HepG2 (cell line): Measurements from ENCODE around the gene DNAI4. TPM values are rescaled to one million over a fixed set of nuclear protein-coding genes. Genes with fewer than 3 reads are reported as not detected.

ENCODE experiments used
- AHR ChIP-seq: IDR thresholded peaks from 2 replicates; pipeline ENCODE4 v1.6.1; 2018; ENCODE audit warnings: missing genetic modification reagents, missing compliant biosample characterization
- CBX5 ChIP-seq: sonication (generic); formaldehyde crosslinking; IDR thresholded peaks from 2 replicates; pipeline ENCODE4 v1.4.0; 2020; ENCODE audit warnings: missing genetic modification reagents, borderline replicate concordance
- HNF4G ChIP-seq, 2 experiments: sonication (generic) in 1 of 2; formaldehyde crosslinking in 1 of 2; IDR thresholded peaks; 2 replicates each; pipeline versions ENCODE4 v1.4.0 to v1.6.1; 2011 to 2020; ENCODE audit warnings: borderline replicate concordance in 2 of 2, low read depth in 2 of 2, mild to moderate bottlenecking in 2 of 2, low read length in 1 of 2, missing genetic modification reagents in 1 of 2, moderate library complexity in 1 of 2
- JUNB ChIP-seq: sonication (generic); formaldehyde crosslinking; IDR thresholded peaks from 2 replicates; pipeline ENCODE4 v1.8.0; 2022; ENCODE audit warnings: missing genetic modification reagents, mild to moderate bottlenecking, borderline replicate concordance
- PAF1 ChIP-seq: IDR thresholded peaks from 2 replicates; pipeline ENCODE4 v1.6.1; 2016; ENCODE audit warnings: missing genetic modification reagents, missing compliant biosample characterization
- RELA ChIP-seq: sonication (generic); formaldehyde crosslinking; IDR thresholded peaks from 2 replicates; pipeline ENCODE4 v1.4.0; 2020; ENCODE audit warnings: missing genetic modification reagents
- RXRA ChIP-seq: sonication (generic); formaldehyde crosslinking; IDR thresholded peaks from 2 replicates; pipeline ENCODE4 v1.5.1; 2020; ENCODE audit warnings: missing genetic modification reagents
- SIN3A ChIP-seq: IDR thresholded peaks from 2 replicates; pipeline ENCODE4 v1.6.1; 2011; ENCODE audit warnings: low read depth, mild to moderate bottlenecking, control low read depth, low read length, borderline replicate concordance
- TARDBP ChIP-seq: sonication (generic); formaldehyde crosslinking; IDR thresholded peaks from 2 replicates; pipeline ENCODE4 v1.8.0; 2022; ENCODE audit warnings: mild to moderate bottlenecking, missing genetic modification reagents
- YEATS2 ChIP-seq: sonication (generic); formaldehyde crosslinking; IDR thresholded peaks from 2 replicates; pipeline ENCODE4 v1.4.0; 2020; ENCODE audit warnings: missing genetic modification reagents, borderline replicate concordance
- ZFP62 ChIP-seq: sonication (generic); formaldehyde crosslinking; IDR thresholded peaks from 2 replicates; pipeline ENCODE4 v1.4.0; 2020; ENCODE audit warnings: missing genetic modification reagents
- ZMYM4 ChIP-seq: sonication (generic); formaldehyde crosslinking; IDR thresholded peaks from 2 replicates; pipeline ENCODE4 v1.8.1; 2023; ENCODE audit warnings: mild to moderate bottlenecking, missing genetic modification reagents
- ZNF138 ChIP-seq: sonication (generic); formaldehyde crosslinking; IDR thresholded peaks from 2 replicates; pipeline ENCODE4 v1.5.0; 2020; ENCODE audit warnings: mild to moderate bottlenecking, low read depth, missing genetic modification reagents
- ZNF292 ChIP-seq: sonication (generic); formaldehyde crosslinking; IDR thresholded peaks from 2 replicates; pipeline ENCODE4 v1.8.1; 2022; ENCODE audit warnings: mild to moderate bottlenecking, low read depth, missing genetic modification reagents, borderline replicate concordance
- ZNF589 ChIP-seq: sonication (generic); formaldehyde crosslinking; conservative IDR thresholded peaks from 2 replicates; pipeline ENCODE4 v1.8.0; 2022; ENCODE audit warnings: mild to moderate bottlenecking, moderate library complexity, missing genetic modification reagents
- ZNF616 ChIP-seq: sonication (generic); formaldehyde crosslinking; IDR thresholded peaks from 2 replicates; pipeline ENCODE4 v1.5.0; 2020; ENCODE audit warnings: low read depth, mild to moderate bottlenecking, missing genetic modification reagents
- ZNF788 ChIP-seq: sonication (generic); formaldehyde crosslinking; IDR thresholded peaks from 2 replicates; pipeline ENCODE4 v1.5.0; 2020; ENCODE audit warnings: mild to moderate bottlenecking, missing genetic modification reagents, borderline replicate concordance
- ZNF83 ChIP-seq: sonication (generic); formaldehyde crosslinking; IDR thresholded peaks from 2 replicates; pipeline ENCODE4 v1.4.0; 2020; ENCODE audit warnings: missing genetic modification reagents, mild to moderate bottlenecking, borderline replicate concordance
- ZNF841 ChIP-seq: sonication (generic); formaldehyde crosslinking; IDR thresholded peaks from 2 replicates; pipeline ENCODE4 v1.8.1; 2023; ENCODE audit warnings: missing genetic modification reagents, borderline replicate concordance
- ZSCAN31 ChIP-seq: sonication (generic); formaldehyde crosslinking; IDR thresholded peaks from 2 replicates; pipeline ENCODE4 v1.5.0; 2020; ENCODE audit warnings: low read depth, mild to moderate bottlenecking, missing genetic modification reagents
- polyA plus RNA-seq, 8 experiments: library from polyadenylated mRNA; depleted of rRNA in 3 of 8; stranded (reverse) in 7 of 8; unstranded in 1 of 8; fragments of >200 nt; fragmentation: Illumina TruSeq in 4 of 8; extraction: Trizol in 4 of 8; gene quantifications; 2 replicates each; pipeline versions ENCODE4 v1.2.1 to v1.2.3, GENCODE V29; 2011 to 2016; ENCODE audit warnings: low read depth in 4 of 8, missing spikeins in 1 of 8, mixed read lengths in 1 of 8; ENCODE audit not compliant: insufficient read depth in 1 of 8
- total RNA-seq, 5 experiments: library from RNA; depleted of rRNA; stranded (reverse); fragments of >200 nt; fragmentation: Illumina TruSeq; extraction: Trizol; gene quantifications; 2 replicates each; pipeline ENCODE4 v1.2.3, GENCODE V29; 2016; ENCODE audit warnings: low read depth in 1 of 5
- TF ChIP-seq, protein P1 (sequence below): sonication (generic); formaldehyde crosslinking; IDR thresholded peaks from 2 replicates; pipeline ENCODE4 v1.4.0; 2020; ENCODE audit warnings: missing genetic modification reagents

The DNAI4 gene
- total and polyA plus RNA-seq, 2 of the 13 experiments (the other 11 are each of a cell fraction or from before 2014, with no cell fraction given): 0.04 to 0.08 TPM

DNA sequence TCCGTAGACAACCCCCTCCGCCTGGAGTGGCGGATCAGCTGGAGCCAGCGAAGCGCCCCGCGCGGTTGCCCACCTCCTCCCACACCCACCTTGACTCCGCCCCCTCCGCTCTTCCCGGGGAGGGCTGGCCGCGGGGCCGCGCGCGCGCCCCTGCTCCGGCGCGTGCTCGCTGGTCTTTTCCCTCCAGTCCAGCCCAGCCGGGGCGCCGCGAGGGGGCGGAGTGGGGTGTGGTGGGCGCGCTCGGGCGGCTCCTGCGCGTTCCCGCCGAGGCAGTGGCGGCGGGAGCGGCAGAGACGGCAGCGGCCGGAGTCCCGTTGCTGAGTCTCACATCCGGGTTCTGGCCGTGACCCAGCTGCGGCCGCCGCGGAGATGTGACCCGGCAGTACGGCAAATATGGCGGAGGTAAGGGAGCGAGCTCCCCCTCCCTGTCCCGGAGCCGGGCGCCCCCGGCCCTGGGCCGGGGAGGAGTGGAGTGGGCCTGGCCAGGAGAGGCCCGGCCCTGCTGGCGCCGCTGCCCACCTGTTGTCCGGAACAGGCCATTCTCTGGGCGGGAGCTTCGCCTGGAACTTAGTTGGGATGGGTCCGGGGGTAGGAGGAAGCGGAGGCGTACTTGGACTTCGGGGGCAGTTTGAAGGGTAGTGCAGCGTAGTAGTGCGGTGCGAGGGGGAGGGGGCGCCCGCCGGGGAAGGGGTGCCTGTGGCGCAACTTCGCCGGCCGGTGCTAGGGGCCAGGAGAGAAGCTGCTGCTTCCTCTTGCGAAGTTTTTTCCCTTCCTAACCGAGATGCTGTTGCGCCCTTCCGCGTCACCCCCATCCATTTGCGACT, 5.6 kb upstream of the DNAI4 start (continued):
- no peak for TF ChIP-seq ZNF841 (CRISPR knock-in tag)
- 0 out of 2 replicates have a peak, but pooled peaks have one; percentile 63 for TF ChIP-seq SIN3A
- TF ChIP-seq PAF1 (CRISPR knock-in tag): no peak
- peak; percentile 78; the same call in 1 of the 2 replicates for TF ChIP-seq ZMYM4 (CRISPR knock-in tag)
- TF ChIP-seq, protein P1, sequence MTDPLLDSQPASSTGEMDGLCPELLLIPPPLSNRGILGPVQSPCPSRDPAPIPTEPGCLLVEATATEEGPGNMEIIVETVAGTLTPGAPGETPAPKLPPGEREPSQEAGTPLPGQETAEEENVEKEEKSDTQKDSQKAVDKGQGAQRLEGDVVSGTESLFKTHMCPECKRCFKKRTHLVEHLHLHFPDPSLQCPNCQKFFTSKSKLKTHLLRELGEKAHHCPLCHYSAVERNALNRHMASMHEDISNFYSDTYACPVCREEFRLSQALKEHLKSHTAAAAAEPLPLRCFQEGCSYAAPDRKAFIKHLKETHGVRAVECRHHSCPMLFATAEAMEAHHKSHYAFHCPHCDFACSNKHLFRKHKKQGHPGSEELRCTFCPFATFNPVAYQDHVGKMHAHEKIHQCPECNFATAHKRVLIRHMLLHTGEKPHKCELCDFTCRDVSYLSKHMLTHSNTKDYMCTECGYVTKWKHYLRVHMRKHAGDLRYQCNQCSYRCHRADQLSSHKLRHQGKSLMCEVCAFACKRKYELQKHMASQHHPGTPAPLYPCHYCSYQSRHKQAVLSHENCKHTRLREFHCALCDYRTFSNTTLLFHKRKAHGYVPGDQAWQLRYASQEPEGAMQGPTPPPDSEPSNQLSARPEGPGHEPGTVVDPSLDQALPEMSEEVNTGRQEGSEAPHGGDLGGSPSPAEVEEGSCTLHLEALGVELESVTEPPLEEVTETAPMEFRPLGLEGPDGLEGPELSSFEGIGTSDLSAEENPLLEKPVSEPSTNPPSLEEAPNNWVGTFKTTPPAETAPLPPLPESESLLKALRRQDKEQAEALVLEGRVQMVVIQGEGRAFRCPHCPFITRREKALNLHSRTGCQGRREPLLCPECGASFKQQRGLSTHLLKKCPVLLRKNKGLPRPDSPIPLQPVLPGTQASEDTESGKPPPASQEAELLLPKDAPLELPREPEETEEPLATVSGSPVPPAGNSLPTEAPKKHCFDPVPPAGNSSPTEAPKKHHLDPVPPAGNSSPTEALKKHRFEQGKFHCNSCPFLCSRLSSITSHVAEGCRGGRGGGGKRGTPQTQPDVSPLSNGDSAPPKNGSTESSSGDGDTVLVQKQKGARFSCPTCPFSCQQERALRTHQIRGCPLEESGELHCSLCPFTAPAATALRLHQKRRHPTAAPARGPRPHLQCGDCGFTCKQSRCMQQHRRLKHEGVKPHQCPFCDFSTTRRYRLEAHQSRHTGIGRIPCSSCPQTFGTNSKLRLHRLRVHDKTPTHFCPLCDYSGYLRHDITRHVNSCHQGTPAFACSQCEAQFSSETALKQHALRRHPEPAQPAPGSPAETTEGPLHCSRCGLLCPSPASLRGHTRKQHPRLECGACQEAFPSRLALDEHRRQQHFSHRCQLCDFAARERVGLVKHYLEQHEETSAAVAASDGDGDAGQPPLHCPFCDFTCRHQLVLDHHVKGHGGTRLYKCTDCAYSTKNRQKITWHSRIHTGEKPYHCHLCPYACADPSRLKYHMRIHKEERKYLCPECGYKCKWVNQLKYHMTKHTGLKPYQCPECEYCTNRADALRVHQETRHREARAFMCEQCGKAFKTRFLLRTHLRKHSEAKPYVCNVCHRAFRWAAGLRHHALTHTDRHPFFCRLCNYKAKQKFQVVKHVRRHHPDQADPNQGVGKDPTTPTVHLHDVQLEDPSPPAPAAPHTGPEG: no peak
- TF ChIP-seq ZNF292 (CRISPR knock-in tag): no peak; the same call in 1 of the 2 replicates
- no peak for TF ChIP-seq ZNF589 (CRISPR knock-in tag)
- no peak for TF ChIP-seq HNF4G (IDR thresholded peaks at IDR 0.05; ENCODE audit: borderline replicate concordance, low read depth, low read length)
- TF ChIP-seq HNF4G (CRISPR knock-in tag; IDR thresholded peaks at IDR 0.05; ENCODE audit: borderline replicate concordance, low read depth): no peak
- no peak for TF ChIP-seq RELA (CRISPR knock-in tag)
- no peak for TF ChIP-seq ZNF788 (CRISPR knock-in tag)
- TF ChIP-seq CBX5 (CRISPR knock-in tag): no peak; the same call in 1 of the 2 replicates
- TF ChIP-seq RXRA: peak; percentile 19; the same call in 1 of the 2 replicates
- TF ChIP-seq ZSCAN31 (CRISPR knock-in tag): peak; percentile 87; the same call in 1 of the 2 replicates
- no peak for TF ChIP-seq AHR (CRISPR knock-in tag)
- TF ChIP-seq YEATS2 (CRISPR knock-in tag): no peak
- no peak for TF ChIP-seq ZFP62 (CRISPR knock-in tag)
- TF ChIP-seq TARDBP (CRISPR knock-in tag): peak; percentile 71
- no peak for TF ChIP-seq ZNF83
- TF ChIP-seq ZNF616 (CRISPR knock-in tag): no peak
- TF ChIP-seq ZNF138 (CRISPR knock-in tag): no peak
- TF ChIP-seq JUNB (CRISPR knock-in tag): no peak
